Endothelial cell (in vitro differentiated cells): Measurements from ENCODE around the gene PIM3. TPM values are rescaled to one million over a fixed set of nuclear protein-coding genes. Genes with fewer than 3 reads are reported as not detected.
"Not testable (repeated sequence)": the region's sequence is repeated elsewhere in the genome, so short reads cannot be mapped to it uniquely, and the experiment has no call there.

Experiments
- DNase-seq: peaks from one replicate; pipeline ENCODE4 v3.0.0; 2021; ENCODE audit warnings: low spot score
- H3K27ac Mint-ChIP-seq: one replicate; pipeline ENCODE4 v1.8.0; 2021; ENCODE audit warnings: mixed read lengths, inconsistent platforms; ENCODE audit not compliant: unreplicated experiment
- H3K27me3 Mint-ChIP-seq: one replicate; pipeline ENCODE4 v1.8.0; 2021; ENCODE audit warnings: mild to moderate bottlenecking, moderate library complexity, mixed read lengths, inconsistent platforms; ENCODE audit not compliant: unreplicated experiment
- H3K36me3 Mint-ChIP-seq: one replicate; pipeline ENCODE4 v1.8.0; 2021; ENCODE audit warnings: mild to moderate bottlenecking, low read depth, mixed read lengths, inconsistent platforms; ENCODE audit not compliant: unreplicated experiment
- H3K4me1 Mint-ChIP-seq: one replicate; pipeline ENCODE4 v1.8.0; 2021; ENCODE audit warnings: mild to moderate bottlenecking, mixed read lengths, inconsistent platforms; ENCODE audit not compliant: unreplicated experiment
- H3K4me3 Mint-ChIP-seq: one replicate; pipeline ENCODE4 v1.8.0; 2021; ENCODE audit warnings: mild to moderate bottlenecking, mixed read lengths, inconsistent platforms; ENCODE audit not compliant: unreplicated experiment
- H3K9me3 Mint-ChIP-seq: one replicate; pipeline ENCODE4 v1.8.0; 2021; ENCODE audit warnings: mixed read lengths, inconsistent platforms; ENCODE audit not compliant: unreplicated experiment
- CTCF ChIP-seq: fragments of 200-600 bp; sonication (generic); IDR thresholded peaks from one replicate; pipeline ENCODE4 v1.5.0; 2021; ENCODE audit warnings: antibody characterized with exemption; ENCODE audit not compliant: unreplicated experiment
- total RNA-seq: library from RNA; stranded (reverse); fragmentation: NEBNext Ultra II Directional; extraction: Animal tissue kit (Norgen Biotek cat#: 25700); gene quantifications from one replicate; pipeline ENCODE4 v1.2.1, GENCODE V29; 2021; ENCODE audit not compliant: unreplicated experiment

The PIM3 gene
- total RNA-seq, 1 donor from 2014 or later, result 112 TPM

GRCh38 chr22:49976439-49977175, 16.0 kb downstream of the PIM3 start:
- peaks cover 12% of the 10 kb centered on the region for H3K4me1 Mint-ChIP-seq
- H3K4me3 Mint-ChIP-seq, result no peak overlapping the region
- no peak for TF ChIP-seq CTCF
- peaks cover 8% of the 10 kb centered on the region for H3K9me3 Mint-ChIP-seq
- peaks cover 4% of the 10 kb centered on the region for H3K36me3 Mint-ChIP-seq
- H3K27ac Mint-ChIP-seq, result no peak overlapping the region
- DNase-seq, result no peak
- peaks cover 8% of the 10 kb centered on the region for H3K27me3 Mint-ChIP-seq

- peaks cover 8% of the 10 kb centered on the region for H3K27me3 Mint-ChIP-seq
- DNase-seq, result no peak
- no peak overlapping the region for H3K27ac Mint-ChIP-seq
- peaks cover 8% of the 10 kb centered on the region for H3K9me3 Mint-ChIP-seq
- TF ChIP-seq CTCF, result no peak
- H3K4me3 Mint-ChIP-seq, result no peak overlapping the region
- peaks cover 7% of the 10 kb centered on the region for H3K36me3 Mint-ChIP-seq
- peaks cover 12% of the 10 kb centered on the region for H3K4me1 Mint-ChIP-seq
Measured at GRCh38 chr22:49977578-49977977, 17.0 kb downstream of the PIM3 start.

- peaks cover 8% of the 10 kb centered on the region for H3K9me3 Mint-ChIP-seq
- H3K4me3 Mint-ChIP-seq, result no peak overlapping the region
- peak; percentile 34 for DNase-seq
- peak; percentile 76 for TF ChIP-seq CTCF
- H3K27ac Mint-ChIP-seq, result no peak overlapping the region
- peaks cover 14% of the 10 kb centered on the region for H3K27me3 Mint-ChIP-seq
- H3K36me3 Mint-ChIP-seq, result peaks cover 12% of the 10 kb centered on the region
- H3K4me1 Mint-ChIP-seq, result peaks cover 14% of the 10 kb centered on the region
Measured at GRCh38 chr22:49979587-49980264, 19.2 kb downstream of the PIM3 start.

GRCh38 chr22:49981799-49982198, 21.2 kb downstream of the PIM3 start:
- not testable (repeated sequence) for H3K36me3 Mint-ChIP-seq, H3K4me3 Mint-ChIP-seq, H3K27ac Mint-ChIP-seq, DNase-seq, H3K9me3 Mint-ChIP-seq, H3K4me1 Mint-ChIP-seq
- H3K27me3 Mint-ChIP-seq, result peaks cover 11% of the 10 kb centered on the region

- Mint-ChIP-seq H3K4me1 (peaks cover 3% of the 10 kb centered on the region), H3K36me3 (peaks cover 8% of the 10 kb centered on the region), H3K9me3 (peaks cover 8% of the 10 kb centered on the region), H3K27ac (no peak overlapping the region), H3K27me3 (peaks cover 10% of the 10 kb centered on the region), H3K4me3 (no peak overlapping the region)
- DNase-seq, result no peak
- TF ChIP-seq CTCF, result peak; percentile 68
Measured at GRCh38 chr22:49983148-49984042, 22.8 kb downstream of the PIM3 start.
